HepG2 (cell line): ENCODE data around the gene PPM1M. TPM values are rescaled to one million over a fixed set of nuclear protein-coding genes. Genes with fewer than 3 reads are reported as not detected.

Source experiments
- ATF6 ChIP-seq: sonication (generic); formaldehyde crosslinking; conservative IDR thresholded peaks from 2 replicates; pipeline ENCODE4 v1.4.0; 2020; ENCODE audit warnings: missing genetic modification reagents
- CHD2 ChIP-seq: IDR thresholded peaks from 2 replicates; pipeline ENCODE4 v1.6.1; 2011; ENCODE audit warnings: low read depth, low read length, improper control_type of control experiment
- HNF1A ChIP-seq, 2 experiments: sonication (generic) in 1 of 2; formaldehyde crosslinking in 1 of 2; IDR thresholded peaks; 2 replicates each; pipeline versions ENCODE4 v1.4.0 to v1.6.1; 2016 to 2020; ENCODE audit warnings: borderline replicate concordance in 1 of 2, low read depth in 1 of 2, mild to moderate bottlenecking in 1 of 2, missing genetic modification reagents in 1 of 2
- KLF13 ChIP-seq: sonication (generic); formaldehyde crosslinking; IDR thresholded peaks from 2 replicates; pipeline ENCODE4 v1.4.0; 2020; ENCODE audit warnings: mild to moderate bottlenecking, missing genetic modification reagents
- LRRFIP1 ChIP-seq: sonication (generic); formaldehyde crosslinking; conservative IDR thresholded peaks from 2 replicates; pipeline ENCODE4 v1.4.0; 2020; ENCODE audit warnings: missing genetic modification reagents
- NCOA2 ChIP-seq: sonication (generic); formaldehyde crosslinking; IDR thresholded peaks from 2 replicates; pipeline ENCODE4 v1.8.0; 2022; ENCODE audit warnings: inconsistent platforms
- PAF1 ChIP-seq: IDR thresholded peaks from 2 replicates; pipeline ENCODE4 v1.6.1; 2016; ENCODE audit warnings: missing genetic modification reagents, missing compliant biosample characterization
- RAD51 ChIP-seq: fragments of 450-650 bp; IDR thresholded peaks from 2 replicates; pipeline ENCODE4 v1.6.1; 2016; ENCODE audit warnings: borderline replicate concordance
- RARG ChIP-seq: sonication (generic); formaldehyde crosslinking; IDR thresholded peaks from 2 replicates; pipeline ENCODE4 v1.4.0; 2020; ENCODE audit warnings: low read depth, mild to moderate bottlenecking, missing genetic modification reagents
- SNAI1 ChIP-seq: sonication (generic); formaldehyde crosslinking; IDR thresholded peaks from 2 replicates; pipeline ENCODE4 v1.5.0; 2020; ENCODE audit warnings: mild to moderate bottlenecking, missing genetic modification reagents, borderline replicate concordance
- TGIF2 ChIP-seq: IDR thresholded peaks from 2 replicates; pipeline ENCODE4 v1.6.1; 2016; ENCODE audit warnings: control low read depth, missing compliant biosample characterization
- ZNF510 ChIP-seq: sonication (generic); formaldehyde crosslinking; IDR thresholded peaks from 2 replicates; pipeline ENCODE4 v1.4.0; 2020; ENCODE audit warnings: low read depth, mild to moderate bottlenecking, missing genetic modification reagents
- ZNF784 ChIP-seq: sonication (generic); formaldehyde crosslinking; IDR thresholded peaks from 2 replicates; pipeline ENCODE4 v1.5.1; 2020; ENCODE audit warnings: missing genetic modification reagents, mild to moderate bottlenecking, borderline replicate concordance
- ZSCAN12 ChIP-seq: sonication (generic); formaldehyde crosslinking; IDR thresholded peaks from 2 replicates; pipeline ENCODE4 v1.9.0; 2021; ENCODE audit warnings: mild to moderate bottlenecking, missing genetic modification reagents
- polyA plus RNA-seq, 8 experiments: library from polyadenylated mRNA; depleted of rRNA in 3 of 8; stranded (reverse) in 7 of 8; unstranded in 1 of 8; fragments of >200 nt; fragmentation: Illumina TruSeq in 4 of 8; extraction: Trizol in 4 of 8; gene quantifications; 2 replicates each; pipeline versions ENCODE4 v1.2.1 to v1.2.3, GENCODE V29; 2011 to 2016; ENCODE audit warnings: low read depth in 4 of 8, missing spikeins in 1 of 8, mixed read lengths in 1 of 8; ENCODE audit not compliant: insufficient read depth in 1 of 8
- total RNA-seq, 5 experiments: library from RNA; depleted of rRNA; stranded (reverse); fragments of >200 nt; fragmentation: Illumina TruSeq; extraction: Trizol; gene quantifications; 2 replicates each; pipeline ENCODE4 v1.2.3, GENCODE V29; 2016; ENCODE audit warnings: low read depth in 1 of 5
- TF ChIP-seq, protein P1 (sequence below): sonication (generic); formaldehyde crosslinking; IDR thresholded peaks from 2 replicates; pipeline ENCODE4 v1.4.0; 2020; ENCODE audit warnings: missing genetic modification reagents

The PPM1M gene
- total and polyA plus RNA-seq, 2 of the 13 experiments (the other 11 are each of a cell fraction or from before 2014, with no cell fraction given) = 2.5 to 5.9 TPM

DNA sequence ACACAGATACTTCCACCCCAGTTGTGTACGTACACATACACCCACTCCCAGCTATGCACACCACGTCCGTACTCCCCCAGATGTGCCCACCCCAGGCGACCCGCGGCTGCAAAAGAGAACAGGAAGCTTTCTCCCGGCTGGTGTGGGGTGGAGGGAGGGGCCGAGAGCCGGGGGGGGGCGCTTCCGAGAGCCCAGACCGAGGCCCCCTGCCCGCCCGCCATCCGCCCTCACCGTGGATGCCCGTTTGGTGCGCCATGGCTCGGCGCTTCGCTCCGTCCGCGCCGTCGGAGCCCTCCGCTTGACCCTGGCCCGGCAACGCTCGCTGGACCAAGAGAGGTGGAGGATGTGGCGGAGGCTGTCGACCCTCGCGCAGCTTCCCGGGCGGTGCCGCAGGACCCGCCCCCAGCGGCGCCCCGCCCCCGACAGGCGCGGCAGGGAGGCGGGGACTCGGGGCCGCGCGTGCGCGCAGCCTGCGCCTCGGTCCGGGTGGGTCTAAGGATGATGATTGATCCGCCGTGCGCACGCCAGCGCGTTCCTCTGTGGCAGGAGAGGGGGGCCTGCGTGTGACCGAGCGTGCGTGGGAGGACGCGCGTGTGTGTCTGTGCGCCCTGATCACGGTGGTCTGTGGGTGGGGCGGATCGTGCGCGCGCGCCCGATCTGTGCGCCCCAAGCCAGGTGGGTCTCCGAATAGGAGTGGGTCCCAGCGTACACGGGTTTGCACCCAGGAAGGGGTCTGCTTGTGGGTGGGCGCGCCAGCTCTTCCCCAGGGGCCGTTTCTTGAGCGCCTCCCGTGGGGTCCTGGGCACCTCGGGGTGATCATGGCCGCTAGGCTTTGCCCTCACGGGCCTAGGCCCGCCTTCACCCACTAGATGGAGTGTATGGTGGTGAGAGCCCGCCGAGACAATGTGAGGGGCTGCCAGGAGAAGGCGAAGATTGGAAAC is 6.5 kb upstream of the PPM1M start, which contains the start of gene TWF2 (continued):
- TF ChIP-seq, protein P1, sequence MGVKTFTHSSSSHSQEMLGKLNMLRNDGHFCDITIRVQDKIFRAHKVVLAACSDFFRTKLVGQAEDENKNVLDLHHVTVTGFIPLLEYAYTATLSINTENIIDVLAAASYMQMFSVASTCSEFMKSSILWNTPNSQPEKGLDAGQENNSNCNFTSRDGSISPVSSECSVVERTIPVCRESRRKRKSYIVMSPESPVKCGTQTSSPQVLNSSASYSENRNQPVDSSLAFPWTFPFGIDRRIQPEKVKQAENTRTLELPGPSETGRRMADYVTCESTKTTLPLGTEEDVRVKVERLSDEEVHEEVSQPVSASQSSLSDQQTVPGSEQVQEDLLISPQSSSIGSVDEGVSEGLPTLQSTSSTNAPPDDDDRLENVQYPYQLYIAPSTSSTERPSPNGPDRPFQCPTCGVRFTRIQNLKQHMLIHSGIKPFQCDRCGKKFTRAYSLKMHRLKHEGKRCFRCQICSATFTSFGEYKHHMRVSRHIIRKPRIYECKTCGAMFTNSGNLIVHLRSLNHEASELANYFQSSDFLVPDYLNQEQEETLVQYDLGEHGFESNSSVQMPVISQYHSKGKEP (CRISPR knock-in tag) = no peak
- no peak for TF ChIP-seq RAD51
- TF ChIP-seq KLF13 (CRISPR knock-in tag) = no peak; the same call in 1 of the 2 replicates
- TF ChIP-seq RARG (CRISPR knock-in tag) = no peak
- TF ChIP-seq HNF1A (IDR thresholded peaks at IDR 0.05; ENCODE audit: low read depth) = no peak
- TF ChIP-seq HNF1A (CRISPR knock-in tag; IDR thresholded peaks at IDR 0.05; ENCODE audit: borderline replicate concordance) = no peak
- 0 out of 2 replicates have a peak, but pooled peaks have one; percentile 53 for TF ChIP-seq SNAI1 (CRISPR knock-in tag)
- 0 out of 2 replicates have a peak, but pooled peaks have one; percentile 25 for TF ChIP-seq ATF6
- no peak for TF ChIP-seq CHD2
- no peak for TF ChIP-seq PAF1 (CRISPR knock-in tag)
- TF ChIP-seq NCOA2 (CRISPR knock-in tag) = no peak; the same call in 1 of the 2 replicates
- no peak for TF ChIP-seq ZNF784 (CRISPR knock-in tag)
- 0 out of 2 replicates have a peak, but pooled peaks have one; percentile 31 for TF ChIP-seq TGIF2 (CRISPR knock-in tag)
- no peak for TF ChIP-seq ZSCAN12 (CRISPR knock-in tag)
- TF ChIP-seq LRRFIP1 (CRISPR knock-in tag) = 0 out of 2 replicates have a peak, but pooled peaks have one; percentile 35
- TF ChIP-seq ZNF510 (CRISPR knock-in tag) = no peak
